ENCODE results near the gene ZNF613.

GRCh38 chr19:51882518-51882917 is 44.8 kb upstream of the ZNF613 start:
- no peak for TF ChIP-seq CTCF (IDR thresholded peaks at IDR 0.05)
- TF ChIP-seq EZH2 (IDR thresholded peaks at IDR 0.05; ENCODE audit: borderline replicate concordance, insufficient read depth, low read depth, low read length, poor library complexity, severe bottlenecking), result no peak

Measured in B cell (primary cell).